Keratinocyte (primary cell): ENCODE results near the gene PRR7. TPM values are rescaled to one million over a fixed set of nuclear protein-coding genes. Genes with fewer than 3 reads are reported as not detected.

Experiments
- DNase-seq: peaks from one replicate; pipeline ENCODE4 v3.0.0-alpha.2; 2011; ENCODE audit warnings: low read depth, missing footprints, low spot score
- FAIRE-seq: peaks from 2 replicates; lab custom pipeline; 2011; peaks lifted over from hg19 to GRCh38; lab: Jason Lieb, UNC
- H2AFZ ChIP-seq: 2 replicates; pipeline ENCODE4 v1.6.0; 2012; ENCODE audit warnings: low read length, control low read depth, inconsistent platforms; ENCODE audit not compliant: control insufficient read depth
- H3K27ac ChIP-seq: 2 replicates; pipeline ENCODE4 v1.5.1; 2011; ENCODE audit warnings: low read length; ENCODE audit not compliant: control insufficient read depth, insufficient read depth
- H3K27me3 ChIP-seq: 3 replicates; pipeline ENCODE4 v1.6.0; 2011; ENCODE audit warnings: low read length; ENCODE audit not compliant: control insufficient read depth, insufficient read depth; ENCODE audit errors: extremely low read depth
- H3K36me3 ChIP-seq, 2 experiments: 2 replicates in 1 of 2; 3 replicates in 1 of 2; pipeline ENCODE4 v1.5.1; 2011; ENCODE audit warnings: low read length in 2 of 2, mild to moderate bottlenecking in 1 of 2; ENCODE audit not compliant: control insufficient read depth in 2 of 2, insufficient read depth in 2 of 2; ENCODE audit errors: extremely low read depth in 1 of 2
- H3K4me1 ChIP-seq: 3 replicates; pipeline ENCODE4 v1.5.1; 2011; ENCODE audit warnings: low read length; ENCODE audit not compliant: control insufficient read depth, insufficient read depth; ENCODE audit errors: extremely low read depth
- H3K4me2 ChIP-seq: 3 replicates; pipeline ENCODE4 v1.6.0; 2011; ENCODE audit warnings: low read depth, low read length; ENCODE audit not compliant: control insufficient read depth, insufficient read depth; ENCODE audit errors: extremely low read depth
- H3K4me3 ChIP-seq, 3 experiments: fragments of 200-600 bp in 1 of 3; sonication (generic) in 1 of 3; 2 replicates in 2 of 3; 3 replicates in 1 of 3; pipeline ENCODE4 v1.5.1; 2011 to 2016; ENCODE audit warnings: low read length in 3 of 3, mild to moderate bottlenecking in 3 of 3, control low read depth in 2 of 3, inconsistent platforms in 1 of 3, low read depth in 1 of 3, mixed read lengths in 1 of 3, mixed run types in 1 of 3, moderate library complexity in 1 of 3; ENCODE audit not compliant: control insufficient read depth in 2 of 3, insufficient read depth in 2 of 3; ENCODE audit errors: extremely low read depth in 1 of 3
- H3K79me2 ChIP-seq: 2 replicates; pipeline ENCODE4 v1.6.0; 2012; ENCODE audit warnings: low read length; ENCODE audit not compliant: control insufficient read depth, insufficient read depth
- H3K9ac ChIP-seq: 3 replicates; pipeline ENCODE4 v1.6.0; 2011; ENCODE audit warnings: low read length; ENCODE audit not compliant: control insufficient read depth, insufficient read depth; ENCODE audit errors: extremely low read depth
- H3K9me1 ChIP-seq: 3 replicates; pipeline ENCODE4 v1.6.0; 2011; ENCODE audit warnings: low read length; ENCODE audit not compliant: control insufficient read depth, insufficient read depth; ENCODE audit errors: extremely low read depth
- H3K9me3 ChIP-seq: 2 replicates; pipeline ENCODE4 v1.5.1; 2012; ENCODE audit warnings: low read depth, low read length; ENCODE audit not compliant: control insufficient read depth
- H4K20me1 ChIP-seq: 3 replicates; pipeline ENCODE4 v1.6.0; 2011; ENCODE audit warnings: low read length; ENCODE audit not compliant: control insufficient read depth, insufficient read depth; ENCODE audit errors: extremely low read depth
- CTCF ChIP-seq, 3 experiments: IDR thresholded peaks in 1 of 3; conservative IDR thresholded peaks in 1 of 3; optimal IDR thresholded peaks in 1 of 3; 2 replicates in 2 of 3; 3 replicates in 1 of 3; pipeline versions ENCODE3 to v1.5.1; 2011; ENCODE audit warnings: low read length in 3 of 3, mild to moderate bottlenecking in 3 of 3, moderate library complexity in 2 of 3, control low read depth in 1 of 3, inconsistent platforms in 1 of 3; ENCODE audit not compliant: insufficient read depth in 2 of 3; ENCODE audit errors: extremely low read depth in 1 of 3
- EZH2 ChIP-seq: IDR thresholded peaks from one replicate; pipeline ENCODE4 v1.6.1; 2012; ENCODE audit warnings: inconsistent platforms, mild to moderate bottlenecking, low read length, moderate library complexity
- dilution Hi-C: fragments of 300-500 bp; cut with MboI; formaldehyde crosslinking; loops from one replicate; pipeline ENCODE4 v1.7.0; 2020; ENCODE audit warnings: low sequenced_read_pairs; ENCODE audit not compliant: extremely low pct_ligation_motif_present
- polyA plus RNA-seq, 5 experiments: library from polyadenylated mRNA; depleted of rRNA in 3 of 5; stranded (reverse) in 3 of 5; stranded (forward) in 1 of 5; unstranded in 1 of 5; fragments of >200 nt; gene quantifications; 1 replicate in 1 of 5; 2 replicates in 3 of 5; 3 replicates in 1 of 5; pipeline versions ENCODE4 v1.2.1 to v1.2.3, GENCODE V29; 2011 to 2012; ENCODE audit warnings: missing spikeins in 2 of 5, low read depth in 1 of 5, low replicate concordance in 1 of 5

The PRR7 gene
- polyA plus RNA-seq, 1 donor (not counting 4 experiments of a cell fraction or from before 2014, with no cell fraction given) = 1.1 TPM

DNA sequence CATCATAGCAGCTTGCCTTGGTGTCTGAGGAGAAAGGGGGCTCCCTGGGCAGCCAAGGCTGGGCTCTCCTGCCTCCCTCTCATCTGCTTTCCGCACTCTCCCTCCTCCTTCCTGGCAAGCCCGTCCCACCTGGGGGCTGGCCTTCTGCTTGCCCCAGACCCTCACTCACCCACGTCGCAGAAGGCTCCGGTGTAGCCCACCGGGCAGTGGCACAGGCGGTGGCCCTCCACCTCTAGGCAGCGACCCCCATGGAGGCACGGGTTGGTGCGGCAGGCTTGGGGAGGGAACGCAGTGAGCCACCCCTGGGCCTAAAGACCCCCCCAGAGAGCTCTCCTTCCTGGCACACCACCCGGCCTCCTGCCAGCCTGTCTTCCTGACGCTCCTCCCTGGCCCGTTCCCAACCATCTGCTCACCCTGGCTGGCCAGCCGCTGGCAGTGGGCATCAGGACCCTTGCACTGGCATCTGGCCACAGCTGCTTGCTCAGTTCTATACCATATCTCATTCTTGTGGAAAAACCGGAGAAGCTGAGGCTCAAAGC is 41.9 kb upstream of the PRR7 start:
- dilution Hi-C loops = no loop called here
- Histone ChIP-seq H3K79me2 (no peaks in the 10 kb centered on the region), H2AFZ (peak overlapping the region; percentile 89), H3K27ac (no peak overlapping the region), H3K9ac (peak overlapping the region; percentile 68), H3K4me2 (peak overlapping the region; percentile 67), H3K36me3 (no peaks in the 10 kb centered on the region), H3K9me3 (no peaks in the 10 kb centered on the region), H3K4me1 (peaks cover 11% of the 10 kb centered on the region), H4K20me1 (no peaks in the 10 kb centered on the region), H3K4me3 (peak overlapping the region; percentile 50 to 79 (median 71)), H3K27me3 (no peaks in the 10 kb centered on the region), H3K9me1 (no peaks in the 10 kb centered on the region)
- TF ChIP-seq EZH2 (no peak), CTCF (optimal IDR thresholded peaks at IDR 0.05 in 1 of 3, IDR thresholded peaks at IDR 0.05 in 1 of 3, conservative IDR thresholded peaks at IDR 0.05 in 1 of 3; ENCODE audit: extremely low read depth in 1 of 3, insufficient read depth in 2 of 3, low read length in 3 of 3) (no peak)
- FAIRE-seq = no peak
- DNase-seq = no peak

DNA sequence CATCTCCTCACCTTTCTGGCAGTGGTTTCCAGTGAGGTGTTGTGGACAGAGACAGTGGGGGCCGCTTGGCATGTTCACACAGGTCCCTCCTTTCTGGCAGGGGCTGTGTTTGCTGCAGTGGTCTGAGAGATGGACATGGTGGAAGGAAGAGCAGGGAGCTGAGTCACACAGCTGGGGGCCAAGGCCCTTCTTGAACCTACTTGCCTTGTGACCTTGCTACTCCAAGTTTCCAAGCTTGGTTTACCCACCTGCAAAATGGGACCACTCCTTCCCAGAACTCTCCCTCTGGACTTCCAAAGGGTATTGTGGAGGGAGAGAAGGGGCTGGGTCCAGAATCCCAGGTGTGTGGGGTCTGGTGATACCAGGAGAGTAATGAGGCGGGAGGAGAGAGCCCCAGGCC is 41.3 kb upstream of the PRR7 start:
- no peak overlapping the region for H3K9ac ChIP-seq
- no peak overlapping the region for H3K4me3 ChIP-seq
- H3K4me2 ChIP-seq = no peak overlapping the region
- H3K9me1 ChIP-seq = no peaks in the 10 kb centered on the region
- no peak overlapping the region for H3K27ac ChIP-seq
- H3K9me3 ChIP-seq = no peaks in the 10 kb centered on the region
- H3K27me3 ChIP-seq = no peaks in the 10 kb centered on the region
- H3K4me1 ChIP-seq = peaks cover 11% of the 10 kb centered on the region
- no peak for FAIRE-seq
- no peak overlapping the region for H2AFZ ChIP-seq
- H3K36me3 ChIP-seq = no peaks in the 10 kb centered on the region
- dilution Hi-C loops = no loop called here
- H4K20me1 ChIP-seq = no peaks in the 10 kb centered on the region
- no peak for DNase-seq
- TF ChIP-seq CTCF (optimal IDR thresholded peaks at IDR 0.05 in 1 of 3, IDR thresholded peaks at IDR 0.05 in 1 of 3, conservative IDR thresholded peaks at IDR 0.05 in 1 of 3; ENCODE audit: extremely low read depth in 1 of 3, insufficient read depth in 2 of 3, low read length in 3 of 3) (no peak), EZH2 (no peak)
- H3K79me2 ChIP-seq = no peaks in the 10 kb centered on the region
